Heart right ventricle (tissue), 16 donors: ENCODE measurements around the gene TNN. TPM values are rescaled to one million over a fixed set of nuclear protein-coding genes. Genes with fewer than 3 reads are reported as not detected.
"Not testable (repeated sequence)": the region's sequence is repeated elsewhere in the genome, so short reads cannot be mapped to it uniquely, and the experiment has no call there.

Experiments
- ATAC-seq, 8 donors: fragments of 200-7000 bp; cut with Tn5 transposase; one replicate each; pipeline ENCODE4 v1.9.1; 2020; ENCODE audit warnings: mild to moderate bottlenecking in 8 of 8, moderate library complexity in 8 of 8, moderate number of reproducible peaks in 1 of 8
- DNase-seq, 2 donors: peaks; one replicate each; pipeline ENCODE4 v3.0.0-alpha.2; 2020
- H3K27ac ChIP-seq, 10 donors: fragments of 200-600 bp; sonication (generic) in 2 of 10; one replicate each; pipeline versions ENCODE4 v1.5.0 to v1.8.0; 2020 to 2022; ENCODE audit warnings: mild to moderate bottlenecking in 3 of 10
- H3K27me3 ChIP-seq, 7 donors: fragments of 200-600 bp; one replicate each; pipeline ENCODE4 v1.8.0; 2021 to 2022; ENCODE audit warnings: mild to moderate bottlenecking in 2 of 7
- H3K36me3 ChIP-seq, 9 donors: fragments of 200-600 bp; sonication (generic) in 1 of 9; one replicate each; pipeline versions ENCODE4 v1.5.0 to v1.8.0; 2020 to 2022; ENCODE audit warnings: mild to moderate bottlenecking in 2 of 9
- H3K4me1 ChIP-seq, 9 donors: fragments of 200-600 bp; sonication (generic) in 1 of 9; one replicate each; pipeline versions ENCODE4 v1.5.0 to v1.8.0; 2020 to 2022; ENCODE audit warnings: mild to moderate bottlenecking in 4 of 9
- H3K4me3 ChIP-seq, 10 donors: fragments of 200-600 bp; sonication (generic) in 2 of 10; one replicate each; pipeline versions ENCODE4 v1.5.0 to v1.8.0; 2020 to 2022; ENCODE audit warnings: mild to moderate bottlenecking in 7 of 10, moderate library complexity in 2 of 10
- H3K9me3 ChIP-seq, 11 donors: fragments of 200-600 bp in 10 of 11; sonication (generic) in 2 of 11; one replicate each; pipeline versions ENCODE4 v1.5.0 to v1.8.0; 2013 to 2022; ENCODE audit warnings: mild to moderate bottlenecking in 2 of 11, control low read depth in 1 of 11, moderate library complexity in 1 of 11
- CTCF ChIP-seq, 9 donors: fragments of 200-600 bp; sonication (generic) in 2 of 9; IDR thresholded peaks; one replicate each; pipeline versions ENCODE4 v1.5.0 to v1.8.0; 2021 to 2022; ENCODE audit warnings: antibody characterized with exemption in 9 of 9, mild to moderate bottlenecking in 5 of 9, moderate library complexity in 1 of 9
- WGBS, 2 donors: extraction: QIAGEN DNeasy Blood & Tissue Kit; methylation state at CpG; one replicate each; pipeline ENCODE4 v1.1.7; 2013; ENCODE audit warnings: inconsistent platforms in 1 of 2; 5-methylcytosine and 5-hydroxymethylcytosine counted together
- intact Hi-C, 10 donors: fragments of 100-400 bp; cut with DNase I; formaldehyde crosslinking; loops; one replicate each; pipeline versions ENCODE4 v1.11.1 to v1.14.2; 2022
- polyA plus RNA-seq, 2 donors: library from polyadenylated mRNA; stranded (reverse); fragments of 200-250 nt; gene quantifications; one replicate each; pipeline ENCODE4 v1.2.3, GENCODE V29; 2013
- total RNA-seq, 10 donors: library from RNA; stranded (reverse); fragmentation: NEBNext Ultra II Directional in 3 of 10; extraction: Animal tissue kit (Norgen Biotek cat#: 25700) in 3 of 10; gene quantifications; one replicate each; pipeline versions ENCODE4 v1.2.1 to v1.2.4, GENCODE V29; 2021 to 2023
- donor health status: Arrhythmogenic right ventricular cardiomyopathy.
- donor health status: ischemic (EF 13 %, LVEDD 7.1; RV severe dilation, severe dysfunction).
- donor health status: healthy with polysubstance abuse.
- donor health status: DM: no; HTN: yes; CAD: no.
- donor health status: DM: no; HTN: no; CAD: no.
- donor health status: ischemic (EF 25% LVEDD 6.9; RV normal size, moderate dysfunction).
- donor health status: ischemic (EF 25% LVEDD 5.7; RV mildly dilated, moderate dysfunction).
- donor health status: healthy.
- donor health status: DM: yes; HTN: yes; CAD: no.
- donor health status: Ischemic cardiomyopathy.
- donor health status: ischemic (EF 35%, LVEDD 5.7; RV mildly dilated, moderate dysfunction).
- donor health status: nonischemic (EF 11% LVEDD 7.7; RV severe dilation, severe dysfunction).
- donor health status: DM: yes; HTN: yes; CAD: no.
- donor health status: PGD.
- donor health status: ischemic (EF 29% LVEDD 5.4; RV normal size, mild dysfunction).
- donor health status: nonischemic (EF 23%, LVEDD 6.1; RV moderate dilation, normal function).

Gene TNN
- total and polyA plus RNA-seq, 12 donors: 0.03 to 1.1 (median 0.11) TPM; not detected in 1

- intact Hi-C loops: no loop called here
- WGBS, 2 donors: 91 to 93% methylated on average over 9 of the region's 9 CpGs
- H3K9me3 ChIP-seq: no peaks in the 10 kb centered on the region
- DNase-seq: no peak
- H3K36me3 ChIP-seq: no peaks in the 10 kb centered on the region
- no peak overlapping the region for H3K27ac ChIP-seq
- H3K4me3 ChIP-seq: no peak overlapping the region
- no peak for TF ChIP-seq CTCF (IDR thresholded peaks at IDR 0.05)
- no peaks in the 10 kb centered on the region for H3K27me3 ChIP-seq
- no peak for ATAC-seq
- no peaks in the 10 kb centered on the region for H3K4me1 ChIP-seq
Measured at GRCh38 chr1:175097361-175097760, 29.7 kb downstream of the TNN start.

- H3K4me3 ChIP-seq: no peak overlapping the region
- TF ChIP-seq CTCF (IDR thresholded peaks at IDR 0.05): no peak
- H3K36me3 ChIP-seq: no peaks in the 10 kb centered on the region
- 71 to 72% methylated on average over 2 of the region's 2 CpGs for WGBS, 2 donors
- no peaks in the 10 kb centered on the region for H3K4me1 ChIP-seq
- intact Hi-C loops: no loop called here
- no peak for ATAC-seq
- DNase-seq: no peak
- H3K9me3 ChIP-seq: no peaks in the 10 kb centered on the region
- no peaks in the 10 kb centered on the region for H3K27me3 ChIP-seq
- no peak overlapping the region for H3K27ac ChIP-seq
Measured at GRCh38 chr1:175099916-175100315, 32.3 kb downstream of the TNN start.

- H3K4me3 ChIP-seq, intact Hi-C loops, DNase-seq, H3K36me3 ChIP-seq, H3K9me3 ChIP-seq, H3K27me3 ChIP-seq, ATAC-seq, H3K4me1 ChIP-seq, H3K27ac ChIP-seq: not testable (repeated sequence)
- WGBS, 2 donors: 97 to 98% methylated on average over 18 of the region's 21 CpGs
Measured at GRCh38 chr1:175102166-175102565, 34.5 kb downstream of the TNN start.

- WGBS, 2 donors: 90 to 92% methylated on average over 15 of the region's 15 CpGs
- H3K27me3 ChIP-seq, H3K4me3 ChIP-seq, ATAC-seq, H3K27ac ChIP-seq, DNase-seq, H3K36me3 ChIP-seq, H3K4me1 ChIP-seq, intact Hi-C loops: not testable (repeated sequence)
- peaks cover 0 to 14% (median 0%) of the 10 kb centered on the region in 11 donors for H3K9me3 ChIP-seq
Measured at GRCh38 chr1:175106536-175106935, 38.9 kb downstream of the TNN start.

- H3K27me3 ChIP-seq, intact Hi-C loops, H3K36me3 ChIP-seq, ATAC-seq, H3K4me1 ChIP-seq, H3K27ac ChIP-seq, H3K4me3 ChIP-seq, DNase-seq: not testable (repeated sequence)
- 96% methylated on average over 20 to 21 of the region's 25 CpGs for whole genome bisulfite sequencing, 2 donors
- H3K9me3 ChIP-seq: peaks cover 0 to 31% (median 9%) of the 10 kb centered on the region in 11 donors
Measured at GRCh38 chr1:175108331-175108820, 40.7 kb downstream of the TNN start.

- no peaks in the 10 kb centered on the region for H3K27me3 ChIP-seq
- 56 to 66% methylated on average over 2 of the region's 2 CpGs for WGBS, 2 donors
- TF ChIP-seq CTCF (IDR thresholded peaks at IDR 0.05): no peak
- ATAC-seq (no peak), DNase-seq (no peak)
- H3K4me3 ChIP-seq: no peak overlapping the region
- peaks cover 0 to 34% (median 18%) of the 10 kb centered on the region in 11 donors for H3K9me3 ChIP-seq
- no peaks in the 10 kb centered on the region for H3K36me3 ChIP-seq
- no peak overlapping the region for H3K27ac ChIP-seq
- no peaks in the 10 kb centered on the region for H3K4me1 ChIP-seq
- intact Hi-C loops: loop anchor here in 1 of 10 donors (5.0 kb wide), 1 partner anchor 73 kb away; no protein-coding TSS in a partner anchor
Measured at GRCh38 chr1:175114996-175115395, 47.4 kb downstream of the TNN start.
